Left kidney (tissue), 2 donors: ENCODE data around the gene PYGO2. TPM values are rescaled to one million over a fixed set of nuclear protein-coding genes. Genes with fewer than 3 reads are reported as not detected.
A peak's percentile ranks its signal among the peaks of the same experiment; 100 is the strongest.

Experiments used
- DNase-seq: peaks from one replicate; pipeline ENCODE4 v3.0.0-alpha.2; 2013
- polyA plus RNA-seq: library from polyadenylated mRNA; unstranded; fragments of 120-200 nt; gene quantifications from one replicate; pipeline ENCODE4 v1.2.1, GENCODE V29; 2013; ENCODE audit not compliant: insufficient read length

PYGO2 gene
- polyA plus RNA-seq, 1 donor: 42.6 TPM

DNA sequence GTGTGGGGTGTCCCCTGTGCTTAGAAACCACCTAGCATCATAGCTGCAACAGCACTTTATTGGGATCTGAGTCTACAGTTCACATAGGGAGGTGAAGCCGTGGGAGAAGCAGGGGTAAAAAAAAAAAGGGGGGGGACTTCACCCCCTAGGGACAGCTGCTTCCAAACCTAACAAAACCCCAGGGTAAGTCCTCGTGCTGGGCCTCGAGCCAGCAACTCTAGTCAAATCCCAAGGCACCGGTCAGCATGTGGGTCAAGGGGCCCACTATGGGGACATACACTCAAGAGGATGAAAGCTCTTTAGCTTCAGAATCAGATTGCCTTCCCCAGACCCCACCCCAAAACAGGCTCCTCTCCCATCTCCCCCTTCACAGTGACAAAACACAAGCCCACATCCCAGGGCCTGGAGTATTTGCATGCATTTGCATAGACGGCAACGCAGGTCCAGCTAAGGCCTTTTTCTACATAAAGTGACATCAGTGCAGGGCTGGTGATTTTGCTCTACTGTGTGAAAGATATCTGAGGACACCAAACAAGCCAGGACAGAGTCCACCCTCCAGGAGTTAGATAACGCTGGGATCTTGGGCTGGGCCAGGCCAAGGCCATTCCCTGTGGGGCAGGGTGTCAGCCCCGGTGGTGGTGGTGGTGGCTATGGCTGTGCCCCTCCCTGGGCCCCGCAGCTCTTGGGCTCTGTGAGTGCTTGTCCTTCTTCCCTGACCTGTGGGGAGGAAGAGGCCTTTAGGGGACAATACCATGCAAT, 17.0 kb downstream of the PYGO2 start:
- DNase-seq: no peak

DNA sequence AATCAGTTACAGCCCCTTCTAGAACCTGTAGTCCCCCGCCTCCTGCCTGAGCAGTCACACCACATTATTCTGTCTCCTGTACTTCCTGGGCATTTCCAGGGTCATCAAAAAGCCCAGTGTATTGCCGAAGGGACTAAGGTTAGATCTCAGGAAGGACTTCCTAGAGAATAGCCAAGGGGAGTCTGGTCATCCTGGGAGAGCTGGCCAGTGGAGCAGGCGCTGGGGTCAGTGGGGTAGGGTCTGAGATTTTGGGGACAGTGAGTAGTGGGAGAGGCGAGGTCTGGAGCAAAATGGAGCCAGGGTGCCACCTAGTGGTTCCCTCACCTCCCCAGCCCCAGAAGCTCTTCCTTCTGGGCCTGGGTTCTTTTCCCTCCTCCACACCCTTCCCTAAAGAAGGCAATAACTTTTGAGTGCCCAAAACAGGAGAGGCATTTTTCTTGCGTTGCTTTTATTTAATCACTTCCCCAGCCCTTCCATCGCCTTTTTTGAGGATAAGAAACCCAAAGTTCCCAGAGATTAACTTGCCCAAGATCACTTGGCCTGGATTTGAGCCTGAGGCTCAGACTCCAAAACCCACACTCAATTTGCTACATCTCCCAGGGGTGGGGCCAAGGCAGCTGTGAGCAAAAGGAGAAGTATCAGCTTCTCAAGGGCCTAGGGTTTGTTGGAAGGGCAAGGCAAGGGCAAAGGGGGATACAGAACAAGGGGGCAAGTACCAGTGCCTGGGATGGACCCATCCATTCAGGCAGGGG, 17.8 kb downstream of the PYGO2 start:
- no peak for DNase-seq

DNA sequence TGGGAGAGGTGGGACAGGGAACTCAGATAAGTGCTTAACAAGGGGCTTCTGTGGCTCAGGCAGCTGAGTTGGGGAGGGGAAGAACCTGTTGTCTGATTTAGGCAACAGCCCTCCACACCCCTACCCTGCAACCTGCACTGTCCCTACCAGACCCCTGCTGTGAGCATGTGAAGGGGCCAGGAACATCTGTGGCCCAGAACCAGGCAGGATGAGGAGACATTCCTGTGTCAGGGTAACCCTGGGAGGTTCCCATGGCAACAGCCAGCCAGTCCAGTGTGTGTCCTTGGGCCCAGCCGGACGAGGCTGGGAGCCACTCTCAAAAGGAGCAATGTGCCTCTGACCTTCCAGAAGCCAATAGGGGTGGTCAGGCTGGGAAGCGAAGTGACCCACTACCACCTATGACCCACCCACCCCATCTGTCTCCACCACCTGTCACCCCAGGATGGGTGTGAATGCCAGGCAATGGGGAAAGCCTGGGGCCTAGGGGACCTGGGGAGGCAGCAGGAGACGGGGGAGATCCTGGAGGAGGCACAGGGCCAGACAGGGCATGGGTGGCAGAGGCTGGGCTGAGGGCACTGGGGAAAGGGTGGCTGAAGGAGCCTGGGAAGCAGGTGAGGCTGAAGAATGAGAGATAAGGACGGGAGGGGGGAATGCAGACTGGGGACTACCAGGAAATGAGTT, 20.1 kb downstream of the PYGO2 start:
- DNase-seq: no peak

GRCh38 chr1:154940651-154941194, 20.9 kb downstream of the PYGO2 start:
- DNase-seq: no peak

GRCh38 chr1:154940213-154940560, 21.4 kb downstream of the PYGO2 start:
- no peak for DNase-seq

GRCh38 chr1:154938604-154939399, 22.8 kb downstream of the PYGO2 start:
- no peak for DNase-seq

DNA sequence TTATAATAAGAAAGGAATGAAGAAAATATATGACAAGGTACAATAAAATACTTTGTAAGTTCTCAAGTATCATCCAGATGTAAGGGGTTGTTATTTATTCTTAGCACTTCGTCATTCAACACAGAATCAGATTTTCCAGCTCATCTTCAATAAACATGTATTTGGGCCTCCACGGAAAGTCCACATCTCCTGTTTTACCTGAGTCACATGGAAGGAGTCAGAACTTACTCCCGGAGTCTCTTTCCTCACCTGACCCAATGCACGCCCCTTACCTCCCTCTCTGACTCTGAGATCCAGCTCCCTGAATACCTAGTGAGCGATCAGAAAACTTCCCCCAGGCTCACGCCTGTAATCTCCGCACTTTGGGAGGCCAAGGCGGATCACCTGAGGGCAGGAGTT, 23.6 kb downstream of the PYGO2 start:
- DNase-seq: no peak

GRCh38 chr1:154937085-154937987, 24.2 kb downstream of the PYGO2 start:
- DNase-seq: peak; percentile 94

- peak; percentile 97 for DNase-seq
Measured at GRCh38 chr1:154936555-154937084, 25.0 kb downstream of the PYGO2 start, which contains the start of gene PMVK. TSS of gene PMVK (minus strand) at chr1:154936719. CDS start at chr1:154936685, 34 bp downstream.

- DNase-seq: no peak
Measured at GRCh38 chr1:154935749-154936554, 25.6 kb downstream of the PYGO2 start.

GRCh38 chr1:154934358-154934948, 27.1 kb downstream of the PYGO2 start:
- DNase-seq: no peak

DNA sequence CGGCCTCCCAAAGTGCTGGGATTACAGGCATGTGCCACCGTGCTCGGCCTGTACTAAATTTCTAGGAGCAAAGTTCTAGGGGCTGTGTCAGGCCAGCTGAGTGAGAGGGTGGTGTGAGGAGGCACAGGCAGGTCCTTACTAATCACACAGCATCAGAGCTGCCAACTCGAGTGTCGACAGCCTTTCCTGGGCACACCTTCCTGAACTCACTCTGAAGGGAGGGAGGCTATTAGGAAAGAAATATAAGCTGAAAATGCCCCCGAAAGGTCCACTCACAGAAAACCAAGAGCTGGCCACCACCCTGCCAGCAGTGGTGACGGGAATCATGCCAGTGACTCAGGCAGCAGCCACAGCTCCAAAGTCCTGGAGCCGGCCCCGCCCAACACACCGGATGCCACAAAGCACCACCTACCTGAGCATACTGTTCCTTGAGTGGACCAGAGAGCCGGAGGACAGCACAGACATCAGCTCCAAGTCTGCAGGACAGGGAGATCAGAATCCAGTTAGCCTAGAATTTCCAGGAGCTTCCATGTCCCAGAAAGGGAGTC, 29.6 kb downstream of the PYGO2 start:
- DNase-seq: no peak

DNA sequence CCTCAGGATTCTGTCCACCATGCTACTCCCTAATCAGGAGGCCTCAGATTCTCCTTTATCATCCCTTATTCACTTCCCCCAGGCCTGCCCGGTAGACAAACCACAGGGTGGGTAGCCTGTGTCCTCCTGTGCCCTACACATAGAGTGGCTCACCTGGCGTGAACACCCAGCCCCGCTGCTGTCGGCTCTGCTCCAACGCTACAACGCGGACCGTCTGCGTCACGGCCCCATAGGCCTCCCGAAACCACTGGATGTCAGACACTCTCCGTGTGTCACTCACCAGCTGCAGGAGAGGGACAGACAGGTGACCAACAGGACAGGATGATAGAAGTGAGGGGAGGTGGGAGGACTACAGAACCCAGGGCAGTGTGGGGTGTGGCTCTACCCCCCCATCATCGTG, 35.4 kb downstream of the PYGO2 start:
- DNase-seq: no peak

DNA sequence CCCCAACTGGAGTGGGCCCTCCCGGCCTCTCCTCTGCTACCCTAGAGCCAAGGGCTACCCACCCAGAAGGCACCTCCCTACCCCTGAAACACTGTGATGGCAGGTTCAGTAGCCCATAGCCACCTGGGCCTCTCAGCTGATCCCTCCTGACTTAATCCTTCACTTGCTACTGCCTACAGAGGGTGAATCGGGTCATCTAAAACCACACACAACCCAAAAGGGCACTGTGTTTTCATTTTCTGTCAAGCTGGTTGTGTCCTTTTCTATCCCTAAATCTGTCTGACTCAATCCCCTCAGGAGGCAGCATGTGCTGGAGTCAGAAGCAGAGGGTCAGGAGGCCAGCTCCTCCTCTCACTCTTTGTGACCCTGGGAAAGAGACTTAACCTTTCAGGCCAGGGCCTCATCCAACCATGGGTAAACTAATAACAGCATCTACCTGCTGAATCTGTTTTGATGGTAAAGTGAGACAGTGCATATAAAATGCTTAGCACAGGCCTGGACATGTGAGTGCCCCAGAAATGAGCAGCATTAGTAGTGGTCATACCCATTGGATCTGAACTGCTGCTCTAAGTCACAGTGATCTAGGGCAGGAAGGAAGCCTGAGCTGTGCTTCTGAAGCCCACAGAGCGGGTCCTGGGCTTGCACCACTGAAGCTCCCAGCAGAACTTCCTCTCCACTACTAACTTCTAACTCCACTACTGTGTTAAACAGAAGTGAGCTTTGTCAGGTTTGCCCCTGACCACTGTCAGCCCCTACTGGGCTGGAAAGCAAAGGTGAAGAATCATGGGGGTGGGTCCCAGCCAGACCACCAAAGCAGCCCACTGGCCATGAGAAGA, 36.0 kb downstream of the PYGO2 start:
- no peak for DNase-seq

DNA sequence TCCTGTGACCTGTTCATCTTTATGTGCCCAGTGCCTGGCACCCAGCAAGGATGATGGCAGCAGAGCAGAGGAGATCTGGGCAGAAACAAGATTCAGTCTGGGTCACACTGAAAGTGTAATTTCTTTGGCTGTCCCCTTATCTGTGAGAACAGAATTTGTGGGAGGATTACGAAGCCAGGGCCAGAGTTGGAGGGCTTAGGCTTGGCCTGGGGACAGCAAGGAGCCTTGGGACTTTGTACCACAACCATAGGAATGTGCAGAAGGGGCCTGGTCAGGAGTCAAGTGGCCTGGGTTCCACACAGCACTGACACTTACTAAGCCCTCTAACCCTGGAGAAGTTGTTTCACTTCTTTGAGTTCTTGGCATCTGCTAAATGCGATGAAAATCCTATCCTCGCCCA, 37.9 kb downstream of the PYGO2 start:
- DNase-seq: no peak

- no peak for DNase-seq
Measured at GRCh38 chr1:154913273-154913672, 48.3 kb downstream of the PYGO2 start.

DNA sequence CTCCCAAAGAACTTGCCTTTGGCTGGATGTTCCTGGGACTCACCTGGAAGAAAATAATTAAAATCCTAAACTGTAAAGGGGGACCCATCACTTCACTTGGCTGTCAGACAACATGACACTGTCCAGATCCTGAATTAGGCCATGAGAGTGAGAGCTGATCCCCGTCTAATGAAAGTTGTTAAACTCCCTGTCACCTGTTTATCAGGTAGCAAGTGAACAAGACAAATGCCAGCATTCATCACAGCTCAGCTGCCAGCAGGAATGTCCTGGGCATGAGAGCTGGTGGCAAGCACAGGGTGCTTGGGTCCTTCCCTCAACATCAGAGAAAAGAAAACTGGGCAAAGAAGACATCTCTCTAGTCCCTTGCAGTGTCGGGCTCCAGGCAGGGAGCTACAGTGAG, 48.8 kb downstream of the PYGO2 start:
- no peak for DNase-seq
